ENCODE measurements around the gene ZFP57. TPM values are rescaled to one million over a fixed set of nuclear protein-coding genes. Genes with fewer than 3 reads are reported as not detected.

The ZFP57 gene
- total RNA-seq, 1 experiment from 2014 or later = not detected

DNA sequence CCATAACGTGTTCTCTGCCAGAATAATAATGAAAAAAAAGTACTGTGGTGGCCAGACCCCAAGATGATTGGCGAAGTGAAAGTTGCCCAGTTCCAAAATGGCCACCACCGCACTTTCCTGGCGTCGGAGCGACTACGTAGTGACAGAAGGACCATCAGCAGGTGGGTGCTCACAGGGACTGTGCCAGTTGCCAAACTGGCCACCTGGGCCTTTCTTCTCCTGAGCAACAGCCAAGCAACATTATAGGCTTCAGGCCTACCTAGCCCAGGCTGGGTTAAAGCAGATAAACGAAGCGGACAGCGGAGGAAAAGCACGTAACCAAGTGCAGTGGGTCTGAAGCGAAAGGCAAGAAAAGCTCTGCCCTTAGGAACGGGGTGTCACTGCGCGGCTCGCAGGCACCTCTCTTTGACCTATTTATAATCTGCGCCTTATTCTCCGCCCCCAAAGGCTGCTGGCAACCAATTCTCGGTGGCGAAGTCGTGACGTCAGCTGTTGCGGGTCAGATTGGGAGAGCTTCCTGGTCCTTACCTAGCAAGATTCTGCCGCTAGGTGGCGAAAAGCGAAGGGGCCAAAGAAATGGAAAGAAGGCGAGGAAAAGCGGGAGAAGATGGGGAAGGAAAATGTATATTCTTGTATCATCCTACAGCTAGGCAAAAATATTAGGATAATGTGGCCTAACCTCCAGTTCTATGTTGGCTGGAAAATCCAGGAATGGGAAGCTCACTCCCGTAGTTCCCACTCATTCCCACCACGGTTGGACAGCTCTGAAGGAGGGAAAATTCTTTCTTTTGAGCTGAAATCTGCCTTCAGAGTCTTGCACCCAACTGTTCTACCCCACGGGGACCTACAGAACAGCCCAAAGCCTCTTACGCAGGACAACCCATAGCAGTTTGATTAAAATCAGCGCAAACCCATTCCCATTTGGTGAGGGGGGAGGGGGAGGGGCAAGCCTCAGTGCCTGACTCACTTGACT, 31.0 kb downstream of the ZFP57 start:
- no peaks in the 10 kb centered on the region for H3K9me3 Mint-ChIP-seq (ENCODE audit: unreplicated experiment)
- Histone ChIP-seq H3K27me3 (replicated peaks; ENCODE audit: control insufficient read depth, insufficient read depth, low read length) (no peaks in the 10 kb centered on the region), H3K4me1 (0 out of 2 replicates have a peak, but pooled peaks cover 3% of the 10 kb centered on the region), H3K36me3 (ENCODE audit: control insufficient read depth, insufficient read depth, low read length) (no peaks in the 10 kb centered on the region), H3K9me3 (no peaks in the 10 kb centered on the region), H3K4me3 (ENCODE audit: low read depth, low read length) (peak overlapping the region; percentile 41)
- peak overlapping the region; percentile 63 for H3K27ac Mint-ChIP-seq (ENCODE audit: unreplicated experiment)
- peak; percentile 95 to 96 for DNase-seq
- intact Hi-C loops (cut with micrococcal nuclease; ENCODE audit: unreplicated experiment) = loop anchor here (2.0 kb wide), 2 partner anchors 99 to 185 kb away; no protein-coding TSS in a partner anchor
- peak; percentile 69 to 91 for TF ChIP-seq CTCF (IDR thresholded peaks at IDR 0.05; ENCODE audit: insufficient read depth in 1 of 2, low read depth in 1 of 2, low read length in 1 of 2, severe bottlenecking in 1 of 2, unreplicated experiment in 1 of 2)
- H3K27me3 Mint-ChIP-seq (ENCODE audit: insufficient read depth, unreplicated experiment) = no peaks in the 10 kb centered on the region
- BruUV-seq (replicated peaks) = no TSS peak
- POLR2A ChIA-PET = no interaction called here
- H3K4me3 Mint-ChIP-seq (ENCODE audit: unreplicated experiment) = peak overlapping the region; percentile 76
- CTCF ChIA-PET = interaction anchor here (0.7 to 1.8 kb wide), 19 partner anchors 8 to 452 kb away, joined by 3 to 18 read pairs (median 4); no protein-coding TSS in a partner anchor
- peaks cover 7% of the 10 kb centered on the region for H3K36me3 Mint-ChIP-seq (ENCODE audit: insufficient read depth, unreplicated experiment)
- H3K4me1 Mint-ChIP-seq (ENCODE audit: low read depth, unreplicated experiment) = peaks cover 7% of the 10 kb centered on the region

GRCh38 chr6:29647927-29648642, 32.9 kb downstream of the ZFP57 start:
- Histone ChIP-seq H3K36me3 (ENCODE audit: control insufficient read depth, insufficient read depth, low read length) (no peaks in the 10 kb centered on the region), H3K9me3 (no peaks in the 10 kb centered on the region), H3K4me1 (0 out of 2 replicates have a peak, but pooled peaks cover 3% of the 10 kb centered on the region), H3K4me3 (ENCODE audit: low read depth, low read length) (no peak overlapping the region), H3K27me3 (replicated peaks; ENCODE audit: control insufficient read depth, insufficient read depth, low read length) (no peaks in the 10 kb centered on the region)
- TF ChIP-seq CTCF (IDR thresholded peaks at IDR 0.05; ENCODE audit: insufficient read depth in 1 of 2, low read depth in 1 of 2, low read length in 1 of 2, severe bottlenecking in 1 of 2, unreplicated experiment in 1 of 2) = peak; percentile 64 to 65
- H3K27me3 Mint-ChIP-seq (ENCODE audit: insufficient read depth, unreplicated experiment) = no peaks in the 10 kb centered on the region
- no peak overlapping the region for H3K4me3 Mint-ChIP-seq (ENCODE audit: unreplicated experiment)
- no peak overlapping the region for H3K27ac Mint-ChIP-seq (ENCODE audit: unreplicated experiment)
- ChIA-PET CTCF (interaction anchor here (0.5 to 1.2 kb wide), 11 partner anchors 15 to 1977 kb away, joined by 3 to 30 read pairs (median 4); partner anchors contain the start of gene GABBR1), POLR2A (no interaction called here)
- peak in 1 of 2 experiments; percentile 11 for DNase-seq
- intact Hi-C loops (cut with micrococcal nuclease; ENCODE audit: unreplicated experiment) = loop anchor here (1.0 kb wide), 1 partner anchor 48 kb away; no protein-coding TSS in a partner anchor
- H3K4me1 Mint-ChIP-seq (ENCODE audit: low read depth, unreplicated experiment) = peaks cover 7% of the 10 kb centered on the region
- no peaks in the 10 kb centered on the region for H3K9me3 Mint-ChIP-seq (ENCODE audit: unreplicated experiment)
- H3K36me3 Mint-ChIP-seq (ENCODE audit: insufficient read depth, unreplicated experiment) = peaks cover 7% of the 10 kb centered on the region
- no TSS peak for BruUV-seq (replicated peaks)

Measured in Caco-2 (cell line).